HG03565 (cell line): Measurements from ENCODE around the gene PTPRC.

ENCODE experiments used
- ATAC-seq: cut with Tn5 transposase; IDR thresholded peaks from one replicate; pipeline ENCODE4 v1.9.1; 2021; ENCODE audit warnings: mild to moderate bottlenecking, moderate library complexity; ENCODE audit not compliant: unreplicated experiment

The PTPRC gene

GRCh38 chr1:198797656-198798055 lies 158.8 kb downstream of the PTPRC start:
- no peak for ATAC-seq

- ATAC-seq: peak; percentile 62
These were observed 160.1 kb downstream of the PTPRC start for GRCh38 chr1:198798923-198799386.

GRCh38 chr1:198805498-198806151 lies 166.8 kb downstream of the PTPRC start:
- ATAC-seq: no peak

GRCh38 chr1:198806861-198807260 lies 168.0 kb downstream of the PTPRC start:
- no peak for ATAC-seq
